ENCODE results near the gene CCM2L.

CCM2L gene

DNA sequence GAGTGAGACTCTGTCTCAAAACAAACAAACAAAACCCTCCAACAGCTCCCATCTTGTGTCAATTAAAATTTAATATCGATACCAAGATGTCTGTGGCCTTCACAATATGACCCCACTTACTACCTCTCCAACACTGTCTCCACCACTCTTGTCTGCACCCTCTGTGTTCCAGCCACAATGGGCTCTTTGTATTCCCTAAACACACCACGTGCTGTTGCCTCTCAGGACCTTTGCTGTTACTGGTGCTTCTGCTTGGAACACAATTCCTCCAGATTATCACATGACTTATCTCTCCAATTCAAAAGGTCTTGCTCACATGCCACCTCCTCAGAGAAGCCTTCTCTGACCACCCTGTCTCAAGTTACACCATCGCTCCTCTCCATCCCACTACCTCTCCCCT, 35.8 kb downstream of the CCM2L start:
- no peak for DNase-seq (ENCODE audit: low read depth)

DNA sequence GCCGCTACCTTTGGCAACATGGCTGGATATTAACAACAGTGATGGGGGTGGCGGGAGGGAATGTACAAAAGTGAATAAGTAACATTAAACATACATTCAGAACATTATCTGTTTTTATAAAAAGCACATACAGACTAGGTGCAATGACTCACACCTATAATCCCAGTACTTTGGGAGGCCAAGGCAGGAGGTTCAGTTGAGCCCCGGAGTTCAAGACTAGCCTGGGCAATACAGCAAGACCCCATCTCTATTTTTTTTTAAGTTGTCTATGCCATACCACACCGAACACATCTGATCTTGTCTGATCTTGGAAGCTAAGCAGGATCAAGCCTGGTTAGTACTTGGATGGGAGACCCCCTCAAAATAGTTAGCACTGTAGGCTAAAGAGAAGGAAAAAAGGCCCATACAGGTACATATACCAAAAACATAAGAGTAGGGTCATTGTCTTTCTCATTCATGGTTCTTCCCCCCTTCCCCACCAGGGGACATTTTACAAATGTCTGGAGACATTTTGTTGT, 40.1 kb downstream of the CCM2L start:
- no peak overlapping the region for H3K4me3 ChIP-seq (ENCODE audit: low read depth, low read length)
- DNase-seq (ENCODE audit: low read depth): no peak
- TF ChIP-seq, protein P1, sequence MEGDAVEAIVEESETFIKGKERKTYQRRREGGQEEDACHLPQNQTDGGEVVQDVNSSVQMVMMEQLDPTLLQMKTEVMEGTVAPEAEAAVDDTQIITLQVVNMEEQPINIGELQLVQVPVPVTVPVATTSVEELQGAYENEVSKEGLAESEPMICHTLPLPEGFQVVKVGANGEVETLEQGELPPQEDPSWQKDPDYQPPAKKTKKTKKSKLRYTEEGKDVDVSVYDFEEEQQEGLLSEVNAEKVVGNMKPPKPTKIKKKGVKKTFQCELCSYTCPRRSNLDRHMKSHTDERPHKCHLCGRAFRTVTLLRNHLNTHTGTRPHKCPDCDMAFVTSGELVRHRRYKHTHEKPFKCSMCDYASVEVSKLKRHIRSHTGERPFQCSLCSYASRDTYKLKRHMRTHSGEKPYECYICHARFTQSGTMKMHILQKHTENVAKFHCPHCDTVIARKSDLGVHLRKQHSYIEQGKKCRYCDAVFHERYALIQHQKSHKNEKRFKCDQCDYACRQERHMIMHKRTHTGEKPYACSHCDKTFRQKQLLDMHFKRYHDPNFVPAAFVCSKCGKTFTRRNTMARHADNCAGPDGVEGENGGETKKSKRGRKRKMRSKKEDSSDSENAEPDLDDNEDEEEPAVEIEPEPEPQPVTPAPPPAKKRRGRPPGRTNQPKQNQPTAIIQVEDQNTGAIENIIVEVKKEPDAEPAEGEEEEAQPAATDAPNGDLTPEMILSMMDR (IDR thresholded peaks at IDR 0.05; ENCODE audit: control insufficient read depth, extremely low read depth, insufficient read depth): no peak

More for the DNA sequence above, 35.8 kb downstream of the CCM2L start:
- no peak overlapping the region for H3K4me3 ChIP-seq (ENCODE audit: low read depth, low read length)
- TF ChIP-seq, protein P1 (IDR thresholded peaks at IDR 0.05; ENCODE audit: control insufficient read depth, extremely low read depth, insufficient read depth): no peak

DNA sequence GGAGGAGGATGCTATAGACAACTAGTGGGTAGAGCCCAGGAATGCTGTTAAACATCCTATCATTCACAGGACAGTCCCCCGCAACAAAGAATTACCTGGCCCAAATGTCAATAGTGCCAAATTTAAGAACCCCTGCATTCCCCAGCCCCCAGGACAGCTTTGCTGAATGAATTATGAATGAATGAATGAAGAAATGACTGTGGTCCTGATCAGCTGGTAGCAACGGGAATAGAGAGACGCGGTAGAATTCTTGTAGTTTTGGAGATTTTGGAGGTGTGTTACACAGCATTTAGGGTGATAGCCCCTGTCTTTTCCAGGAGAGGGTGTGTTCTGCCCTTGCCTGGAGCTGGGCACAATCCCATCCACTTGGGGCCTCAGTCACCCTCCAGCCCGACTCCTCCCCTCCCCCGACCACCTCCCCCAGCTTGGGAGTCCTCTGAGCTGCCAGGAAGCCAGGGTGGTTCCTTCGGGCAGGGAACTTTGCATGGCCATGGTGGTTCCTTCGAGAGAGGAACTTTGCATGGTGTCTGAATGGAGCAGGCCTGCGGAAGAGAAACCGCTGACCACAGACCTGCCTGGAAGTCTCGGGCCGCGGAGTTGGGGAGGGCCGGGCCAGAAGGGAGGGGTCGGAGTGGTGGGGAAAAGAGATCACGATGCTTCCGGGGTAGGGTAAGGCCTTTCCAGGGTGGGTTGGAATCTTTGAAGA, 40.8 kb downstream of the CCM2L start:
- TF ChIP-seq, protein P1 (IDR thresholded peaks at IDR 0.05; ENCODE audit: control insufficient read depth, extremely low read depth, insufficient read depth): no peak
- no peak overlapping the region for H3K4me3 ChIP-seq (ENCODE audit: low read depth, low read length)
- DNase-seq (ENCODE audit: low read depth): no peak

DNA sequence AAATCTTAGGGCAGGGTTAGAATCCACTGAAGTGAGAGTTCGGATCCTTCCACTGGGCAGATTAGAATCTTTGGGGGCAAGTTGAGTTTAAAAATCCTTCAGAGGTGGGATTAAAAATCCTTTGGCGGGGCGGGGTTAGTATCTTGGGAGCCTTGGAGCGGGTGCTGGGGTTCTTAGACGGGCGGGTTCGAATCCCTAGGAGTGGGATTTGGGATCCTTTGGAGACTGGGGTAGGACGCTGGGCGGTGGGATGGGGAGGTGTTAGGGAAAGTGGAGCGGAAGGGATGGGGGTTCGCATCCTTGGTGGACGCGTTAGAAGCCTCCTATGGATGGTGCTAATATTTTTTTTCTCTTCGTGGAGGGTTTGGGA, 41.5 kb downstream of the CCM2L start:
- TF ChIP-seq, protein P1 (IDR thresholded peaks at IDR 0.05; ENCODE audit: control insufficient read depth, extremely low read depth, insufficient read depth): no peak
- no peak overlapping the region for H3K4me3 ChIP-seq (ENCODE audit: low read depth, low read length)
- DNase-seq (ENCODE audit: low read depth): no peak

DNA sequence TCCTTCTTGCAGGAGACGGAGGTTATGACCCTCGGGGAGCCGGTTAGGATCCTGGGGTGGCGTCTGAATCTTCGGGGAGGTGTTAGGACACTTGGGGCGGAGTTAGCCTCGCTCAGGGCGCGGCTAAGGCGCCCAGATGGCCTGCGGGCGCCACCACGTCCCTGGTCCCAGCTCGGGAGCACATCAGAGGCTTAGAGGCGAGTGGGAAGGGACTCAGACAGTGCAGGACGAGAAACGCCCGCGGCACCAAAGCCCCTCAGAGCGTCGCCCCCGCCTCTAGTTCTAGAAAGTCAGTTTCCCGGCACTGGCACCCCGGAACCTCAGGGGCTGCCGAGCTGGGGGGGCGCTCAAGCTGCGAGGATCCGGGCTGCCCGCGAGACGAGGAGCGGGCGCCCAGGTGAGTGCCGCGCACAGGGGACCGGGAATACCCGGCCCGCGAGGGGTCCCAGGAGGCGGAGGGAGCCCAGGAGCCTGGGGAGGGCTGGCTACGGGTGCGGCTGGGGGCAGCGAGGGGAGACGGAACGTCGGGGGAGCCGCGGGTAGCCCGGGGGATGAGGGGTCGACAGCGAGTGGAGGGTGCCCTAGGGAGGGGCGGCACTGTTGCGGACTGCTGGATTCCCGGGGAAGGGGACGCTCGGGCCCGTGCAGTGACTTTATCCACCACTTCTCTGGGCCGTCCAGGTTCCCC, 42.0 kb downstream of the CCM2L start, which contains the start of gene HCK:
TSS of gene HCK (plus strand) at position 153 of the 688 bp plus-strand sequence.
- H3K4me3 ChIP-seq (ENCODE audit: low read depth, low read length): no peak within 1 kb of the TSS
- no peak for DNase-seq (ENCODE audit: low read depth)
- TF ChIP-seq, protein P1 (IDR thresholded peaks at IDR 0.05; ENCODE audit: control insufficient read depth, extremely low read depth, insufficient read depth): no peak

DNA sequence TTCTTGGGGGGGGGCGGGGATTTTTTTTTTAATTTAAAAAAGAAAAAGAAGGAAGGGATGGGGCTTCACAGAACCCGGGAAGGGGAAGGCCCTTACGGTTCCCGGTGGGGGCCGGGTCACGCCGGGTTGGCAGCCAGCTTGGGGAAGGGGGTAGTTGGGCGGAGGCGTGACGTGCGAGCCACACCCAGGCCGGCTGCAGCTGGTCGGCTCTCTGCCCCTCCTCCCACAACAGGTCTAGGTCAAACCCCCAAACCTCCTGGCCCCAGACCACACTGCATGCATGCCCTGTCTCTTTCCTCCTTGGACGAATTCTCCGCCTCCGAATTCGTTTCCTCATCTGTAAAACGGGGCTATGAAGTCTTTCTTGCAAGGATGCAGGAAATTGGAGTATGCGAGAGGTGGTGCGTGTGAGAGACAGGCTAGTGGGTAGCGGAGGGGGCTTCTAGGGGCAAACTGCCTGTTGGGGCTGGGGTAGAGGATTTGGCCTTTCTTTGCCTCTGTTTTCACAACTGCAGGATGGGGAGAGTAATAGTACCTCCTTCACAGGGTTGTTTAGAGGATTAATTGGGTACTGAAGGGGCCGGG, 42.6 kb downstream of the CCM2L start:
- no peak for DNase-seq (ENCODE audit: low read depth)
- TF ChIP-seq, protein P1 (IDR thresholded peaks at IDR 0.05; ENCODE audit: control insufficient read depth, extremely low read depth, insufficient read depth): no peak
- H3K4me3 ChIP-seq (ENCODE audit: low read depth, low read length): no peak overlapping the region
